Subcutaneous adipose tissue (tissue), 4 donors: Measurements from ENCODE around the gene ABHD13. TPM values are rescaled to one million over a fixed set of nuclear protein-coding genes. Genes with fewer than 3 reads are reported as not detected.

ENCODE experiments used
- total RNA-seq, 4 donors: library from RNA; depleted of rRNA; stranded (reverse); fragments of >200 nt; gene quantifications; one replicate each; pipeline ENCODE4 v1.1.0, GENCODE V29; 2016
- TF ChIP-seq, protein P1 (sequence below): fragments of 450-650 bp; IDR thresholded peaks from one replicate; pipeline ENCODE4 v1.5.1; 2016; ENCODE audit warnings: low read depth, mild to moderate bottlenecking, control low read depth, antibody characterized with exemption, moderate library complexity

ABHD13 gene
- total RNA-seq: 10 to 100 TPM in 3 of 4 donors, 1 to 10 TPM in 1; 9.6 to 17.1 (median 12.4) TPM

DNA sequence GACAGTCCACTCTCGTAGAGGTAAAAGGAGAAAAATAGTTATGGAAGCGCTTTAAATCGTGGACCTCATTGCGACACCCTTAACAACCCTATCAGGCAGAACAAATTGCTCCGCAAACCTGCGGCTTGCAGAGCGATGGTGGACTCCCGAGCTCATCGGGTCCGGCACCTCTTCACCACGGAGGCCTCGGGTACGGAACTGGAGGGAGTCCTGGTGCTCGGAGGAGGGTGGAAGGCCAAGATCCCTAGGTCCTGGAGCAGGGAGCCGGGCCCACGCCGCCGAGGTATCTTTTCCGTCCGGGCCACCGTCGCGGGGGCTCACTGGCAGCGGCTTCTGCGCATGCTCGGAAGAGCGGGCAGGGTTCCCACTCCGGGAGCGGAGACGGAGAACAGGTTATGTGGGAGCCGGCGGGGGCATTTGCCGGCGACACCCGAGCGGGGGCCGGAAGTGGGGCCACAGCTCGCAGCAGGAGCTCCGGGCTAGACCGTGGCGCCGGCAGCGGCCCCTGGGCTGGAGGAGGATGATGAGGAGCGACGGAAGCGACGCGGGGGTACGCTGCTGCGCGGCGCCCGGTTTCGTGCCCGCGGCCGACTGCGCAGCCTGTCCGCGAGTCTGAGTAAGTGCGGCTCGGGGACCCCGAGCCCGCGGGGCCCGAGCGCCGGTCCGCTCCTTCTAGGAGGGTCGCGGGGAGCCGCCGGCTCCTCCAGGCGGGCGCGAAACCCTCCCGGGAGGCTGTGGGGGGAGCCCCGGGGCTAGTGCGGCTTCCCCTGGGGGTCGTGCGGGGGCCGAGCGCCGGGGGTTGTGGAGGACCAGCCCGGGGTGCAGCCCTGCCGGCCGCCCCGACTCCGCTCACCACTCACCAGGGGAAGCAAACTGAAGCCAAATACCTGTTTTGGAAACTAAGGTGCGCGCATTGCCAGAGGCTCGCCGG, at the start of gene ABHD13:
ABHD13 (plus strand) TSS at position 349 of the 931 bp plus-strand sequence. CDS start 10,827 bp downstream, outside the sequence.
- TF ChIP-seq, protein P1, sequence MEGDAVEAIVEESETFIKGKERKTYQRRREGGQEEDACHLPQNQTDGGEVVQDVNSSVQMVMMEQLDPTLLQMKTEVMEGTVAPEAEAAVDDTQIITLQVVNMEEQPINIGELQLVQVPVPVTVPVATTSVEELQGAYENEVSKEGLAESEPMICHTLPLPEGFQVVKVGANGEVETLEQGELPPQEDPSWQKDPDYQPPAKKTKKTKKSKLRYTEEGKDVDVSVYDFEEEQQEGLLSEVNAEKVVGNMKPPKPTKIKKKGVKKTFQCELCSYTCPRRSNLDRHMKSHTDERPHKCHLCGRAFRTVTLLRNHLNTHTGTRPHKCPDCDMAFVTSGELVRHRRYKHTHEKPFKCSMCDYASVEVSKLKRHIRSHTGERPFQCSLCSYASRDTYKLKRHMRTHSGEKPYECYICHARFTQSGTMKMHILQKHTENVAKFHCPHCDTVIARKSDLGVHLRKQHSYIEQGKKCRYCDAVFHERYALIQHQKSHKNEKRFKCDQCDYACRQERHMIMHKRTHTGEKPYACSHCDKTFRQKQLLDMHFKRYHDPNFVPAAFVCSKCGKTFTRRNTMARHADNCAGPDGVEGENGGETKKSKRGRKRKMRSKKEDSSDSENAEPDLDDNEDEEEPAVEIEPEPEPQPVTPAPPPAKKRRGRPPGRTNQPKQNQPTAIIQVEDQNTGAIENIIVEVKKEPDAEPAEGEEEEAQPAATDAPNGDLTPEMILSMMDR: no peak

DNA sequence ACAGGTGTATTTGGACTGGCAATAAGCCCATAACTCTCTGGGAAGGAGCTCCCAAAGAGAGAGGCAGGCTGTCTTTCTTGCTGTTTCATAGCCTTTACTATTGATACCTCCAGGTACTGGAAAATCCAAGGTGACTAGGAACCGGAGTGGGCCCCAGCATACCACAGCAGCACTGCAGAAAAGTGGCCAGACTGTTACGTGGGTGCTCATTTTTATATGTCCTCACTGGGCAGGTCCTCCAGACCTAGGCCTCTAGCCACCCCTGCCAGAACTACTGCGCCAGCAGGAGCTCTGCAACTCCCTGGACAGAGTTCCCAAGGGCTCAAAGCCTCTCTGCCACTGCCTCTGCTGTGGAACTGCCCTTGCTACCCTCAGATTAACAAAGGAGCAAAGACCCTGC, 49.3 kb upstream of the ABHD13 start:
- TF ChIP-seq, protein P1: no peak

DNA sequence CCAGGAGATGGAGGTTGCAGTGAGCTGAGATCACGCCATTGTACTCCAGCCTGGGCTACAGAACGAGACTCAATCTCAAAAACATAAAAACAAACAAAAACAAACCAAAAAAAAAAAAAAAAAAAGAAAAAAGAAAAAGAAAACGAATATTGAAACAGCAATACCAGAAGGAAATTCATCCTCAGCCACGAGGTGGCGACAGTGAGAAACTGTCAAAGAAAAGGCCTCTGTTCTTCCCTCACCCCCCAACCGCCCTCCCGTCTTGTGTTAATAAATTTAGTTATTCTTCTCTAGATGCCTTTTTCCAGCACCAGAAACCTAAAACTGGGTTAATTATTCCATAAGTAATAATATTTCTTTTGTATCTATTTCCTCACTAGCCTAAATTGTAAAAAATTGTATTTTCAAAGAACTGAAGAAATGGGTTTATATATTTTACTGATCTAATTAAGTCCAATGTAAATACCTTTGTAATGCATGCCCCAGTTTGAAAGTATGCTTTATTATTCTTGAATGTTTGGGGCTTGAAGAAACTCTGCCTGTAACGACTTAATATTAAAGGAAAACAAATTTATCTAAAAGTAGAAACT, 41.4 kb upstream of the ABHD13 start:
- TF ChIP-seq, protein P1: no peak

DNA sequence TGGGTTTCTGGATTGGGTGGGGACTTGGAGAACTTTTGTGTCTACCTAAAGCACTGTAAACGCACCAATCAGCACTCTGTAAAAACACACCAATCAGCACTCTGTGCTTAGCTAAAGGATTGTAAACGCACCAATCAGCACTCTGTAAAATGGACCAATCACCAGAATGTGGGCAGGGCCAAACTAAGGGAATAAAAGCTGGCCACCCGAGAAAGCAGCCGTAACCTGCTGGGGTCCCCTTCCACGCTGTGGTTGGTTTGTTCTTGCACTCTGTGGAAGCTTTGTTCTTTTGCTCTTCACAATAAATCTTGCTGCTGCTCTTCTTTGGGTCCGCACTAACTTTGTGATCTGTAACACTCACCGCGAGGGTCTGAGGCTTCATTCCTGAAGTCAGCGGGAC, 40.1 kb upstream of the ABHD13 start:
- TF ChIP-seq, protein P1: no peak

DNA sequence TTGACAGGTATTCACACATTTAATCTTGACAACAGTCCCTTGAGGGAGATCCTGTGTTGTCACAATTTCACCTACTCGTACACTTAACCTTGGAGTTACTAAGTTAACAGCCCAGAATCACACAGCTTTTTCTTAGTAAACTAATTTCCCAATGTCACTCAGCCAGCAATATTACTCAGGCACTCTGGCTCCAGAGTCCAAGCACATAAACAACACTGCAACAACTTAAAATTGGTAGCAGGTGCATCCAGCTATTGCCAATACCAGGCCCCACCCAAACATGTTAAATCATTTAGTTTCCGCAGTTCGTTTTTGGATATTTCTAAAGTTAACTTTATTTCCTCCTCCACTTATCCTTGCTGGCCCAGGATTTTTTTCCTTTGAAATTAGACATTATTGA, 35.5 kb upstream of the ABHD13 start:
- TF ChIP-seq, protein P1: no peak

DNA sequence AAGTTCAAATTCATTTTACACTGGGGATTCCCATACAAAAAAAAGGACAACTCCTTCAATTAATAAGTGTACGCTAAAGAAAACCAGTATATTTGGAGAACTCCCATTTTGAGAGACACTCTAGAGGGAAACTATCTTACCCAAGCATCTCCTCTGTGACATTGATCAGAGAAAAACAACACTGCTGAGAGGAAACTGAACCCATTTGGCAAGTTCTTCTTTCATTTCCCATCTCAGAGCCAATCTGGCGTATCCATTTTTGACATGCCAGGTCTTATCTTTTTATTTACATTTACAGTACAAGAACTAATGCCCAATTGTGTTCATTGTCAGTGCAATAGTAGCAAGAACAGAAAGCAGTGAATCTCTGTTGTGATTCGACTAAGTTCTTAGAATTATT, 33.0 kb upstream of the ABHD13 start:
- TF ChIP-seq, protein P1: no peak

DNA sequence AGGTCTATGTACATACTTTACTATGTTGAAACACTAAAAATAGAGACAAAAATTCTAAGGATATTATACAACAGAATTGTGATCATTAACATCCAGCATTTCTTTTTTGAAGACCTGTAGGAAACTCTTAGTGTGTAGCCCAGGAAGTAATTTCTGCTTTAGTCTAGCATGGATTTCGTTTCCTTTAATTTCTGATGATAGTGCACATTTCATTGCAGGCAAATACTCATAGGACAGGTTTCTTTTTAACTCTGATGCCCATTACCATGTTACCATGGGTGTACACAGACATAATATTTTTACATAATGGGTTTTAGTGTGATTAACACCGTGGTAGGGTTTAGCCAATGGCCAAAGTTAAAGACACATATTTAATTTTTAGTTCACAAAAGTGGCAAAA, 29.9 kb upstream of the ABHD13 start:
- TF ChIP-seq, protein P1: no peak
